ENCODE measurements around the gene SELENOH.

DNA sequence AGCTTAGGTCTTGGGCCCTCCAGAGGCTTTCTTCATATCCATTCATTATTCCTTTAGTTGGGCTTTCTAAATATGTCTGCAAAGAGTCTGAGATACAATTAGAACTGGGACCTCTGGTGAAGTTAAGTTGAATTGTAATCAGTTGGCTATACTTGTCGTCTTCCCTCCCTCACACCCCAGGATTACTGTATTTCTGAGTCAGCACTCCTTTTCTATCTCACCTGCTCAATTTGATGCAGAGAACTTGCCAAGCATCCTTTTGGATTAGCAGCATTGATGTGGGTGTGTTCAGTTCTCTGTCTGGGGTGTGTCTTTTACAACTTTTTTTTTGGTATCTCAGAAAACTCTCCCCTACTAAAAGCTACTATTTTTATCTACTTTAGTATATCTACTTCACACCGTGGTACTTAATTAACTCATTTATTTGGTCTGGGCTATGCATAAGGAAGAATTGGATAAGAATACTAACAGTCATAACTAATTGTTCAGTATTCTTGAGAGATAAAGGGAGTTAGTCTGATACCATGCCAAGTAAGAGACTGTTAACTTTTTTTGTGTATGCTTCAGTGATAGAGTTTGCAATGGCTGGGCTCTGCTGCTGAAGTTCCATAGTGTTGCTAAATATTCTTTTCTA lies 35.4 kb downstream of the SELENOH start:
- TF ChIP-seq POLR2A (IDR thresholded peaks at IDR 0.05) (no peak), POLR2AphosphoS5 (IDR thresholded peaks at IDR 0.05) (no peak), EP300 (IDR thresholded peaks at IDR 0.05; ENCODE audit: low read depth) (no peak)
- TF ChIP-seq, protein P1, sequence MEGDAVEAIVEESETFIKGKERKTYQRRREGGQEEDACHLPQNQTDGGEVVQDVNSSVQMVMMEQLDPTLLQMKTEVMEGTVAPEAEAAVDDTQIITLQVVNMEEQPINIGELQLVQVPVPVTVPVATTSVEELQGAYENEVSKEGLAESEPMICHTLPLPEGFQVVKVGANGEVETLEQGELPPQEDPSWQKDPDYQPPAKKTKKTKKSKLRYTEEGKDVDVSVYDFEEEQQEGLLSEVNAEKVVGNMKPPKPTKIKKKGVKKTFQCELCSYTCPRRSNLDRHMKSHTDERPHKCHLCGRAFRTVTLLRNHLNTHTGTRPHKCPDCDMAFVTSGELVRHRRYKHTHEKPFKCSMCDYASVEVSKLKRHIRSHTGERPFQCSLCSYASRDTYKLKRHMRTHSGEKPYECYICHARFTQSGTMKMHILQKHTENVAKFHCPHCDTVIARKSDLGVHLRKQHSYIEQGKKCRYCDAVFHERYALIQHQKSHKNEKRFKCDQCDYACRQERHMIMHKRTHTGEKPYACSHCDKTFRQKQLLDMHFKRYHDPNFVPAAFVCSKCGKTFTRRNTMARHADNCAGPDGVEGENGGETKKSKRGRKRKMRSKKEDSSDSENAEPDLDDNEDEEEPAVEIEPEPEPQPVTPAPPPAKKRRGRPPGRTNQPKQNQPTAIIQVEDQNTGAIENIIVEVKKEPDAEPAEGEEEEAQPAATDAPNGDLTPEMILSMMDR (IDR thresholded peaks at IDR 0.05): no peak
